NCI-H1436 treated with DMSO at 0.1 percent for 48 hours (cell line): ENCODE measurements around the gene MICALL2.

ENCODE experiments used
- DNase-seq: peaks from one replicate; lab custom pipeline; 2025; lab: John Stamatoyannopoulos, UW

Gene MICALL2

GRCh38 chr7:1433128-1433920 lies 25.9 kb downstream of the MICALL2 start:
- no peak for DNase-seq

DNA sequence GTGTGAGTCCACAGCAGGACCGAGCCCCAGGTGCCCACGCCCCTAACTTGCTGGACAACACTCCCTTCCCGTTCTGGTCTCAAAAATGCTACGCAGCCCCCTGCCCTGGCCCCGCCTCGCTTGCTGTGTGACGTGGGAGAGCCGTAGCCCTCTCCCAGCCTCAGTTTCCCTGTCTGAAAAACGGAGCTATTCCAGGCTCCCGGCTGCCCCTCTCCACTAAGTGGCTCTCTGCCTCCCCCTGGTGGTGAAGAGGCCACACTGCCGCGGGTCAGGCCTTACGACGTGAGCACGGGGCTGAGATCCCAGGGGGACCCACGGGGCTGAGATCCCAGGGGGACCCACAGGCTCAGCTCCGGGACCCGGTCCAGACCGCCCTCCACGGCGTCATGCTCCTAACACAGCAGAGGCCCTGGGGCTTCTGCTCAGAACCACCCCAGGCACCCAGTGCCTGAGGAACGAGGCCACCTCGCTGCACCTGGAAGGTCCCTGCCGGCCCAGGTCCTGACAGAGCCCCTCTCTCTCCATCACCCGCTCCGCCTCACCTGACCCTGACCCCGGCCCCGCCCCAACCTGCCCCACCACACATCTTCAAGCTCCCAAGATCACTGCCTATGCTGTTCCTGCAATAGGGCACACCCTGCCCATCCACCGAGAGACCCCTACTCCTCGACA lies 26.7 kb downstream of the MICALL2 start:
- DNase-seq: peak; percentile 39

GRCh38 chr7:1431634-1432380 lies 27.5 kb downstream of the MICALL2 start:
- DNase-seq: no peak

DNA sequence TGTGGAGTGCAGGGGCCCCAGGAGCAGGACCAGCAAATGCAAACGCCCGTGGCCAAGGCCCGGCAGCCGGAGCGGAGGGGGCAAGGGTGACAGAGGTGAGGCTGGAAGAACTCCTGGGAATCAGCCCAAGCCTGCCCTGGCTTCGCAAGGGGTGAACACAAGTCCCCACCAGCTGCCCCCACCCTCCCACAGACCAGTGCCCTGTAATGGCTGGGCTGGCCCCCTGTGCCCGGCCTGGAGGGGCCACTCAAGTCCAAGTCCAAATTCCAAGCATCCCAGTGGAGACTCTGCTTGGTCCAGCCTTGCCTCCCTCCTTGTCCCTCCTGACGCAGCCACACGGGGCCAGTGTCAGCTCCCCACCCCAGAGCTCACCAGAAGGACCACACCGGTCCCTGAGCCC lies 28.0 kb downstream of the MICALL2 start:
- DNase-seq: no peak

GRCh38 chr7:1430056-1430845 lies 29.0 kb downstream of the MICALL2 start:
- DNase-seq: no peak

- DNase-seq: no peak
Observed at GRCh38 chr7:1428941-1429501, 30.2 kb downstream of the MICALL2 start.

DNA sequence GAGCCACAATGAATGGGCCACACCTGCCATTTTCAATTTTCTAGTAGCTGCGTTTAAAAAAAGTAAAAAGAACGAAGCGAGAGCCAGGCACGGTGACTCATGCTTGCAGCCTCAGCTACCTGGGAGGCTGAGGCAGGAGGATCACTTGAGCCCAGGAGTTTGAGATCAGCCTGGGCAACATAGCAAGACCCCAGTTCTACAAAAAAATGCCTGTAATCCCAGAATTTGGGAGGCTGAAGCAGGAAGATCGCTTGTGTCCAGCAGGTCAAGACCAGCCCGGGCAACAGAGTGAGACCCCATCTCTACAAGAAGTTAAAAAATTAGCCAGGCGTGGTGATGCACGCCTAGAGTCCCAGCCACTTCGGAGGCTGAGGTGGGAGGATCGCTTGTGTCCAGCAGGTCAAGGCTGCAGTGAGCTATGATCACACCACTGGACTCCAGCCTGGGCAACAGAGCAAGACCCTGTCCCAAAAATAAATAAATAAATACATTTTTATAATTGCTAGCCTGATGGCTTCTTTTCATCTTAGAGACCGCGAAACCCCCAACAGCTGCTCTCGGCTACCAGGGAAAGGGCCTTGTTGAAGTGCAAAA lies 32.1 kb downstream of the MICALL2 start:
- DNase-seq: no peak

DNA sequence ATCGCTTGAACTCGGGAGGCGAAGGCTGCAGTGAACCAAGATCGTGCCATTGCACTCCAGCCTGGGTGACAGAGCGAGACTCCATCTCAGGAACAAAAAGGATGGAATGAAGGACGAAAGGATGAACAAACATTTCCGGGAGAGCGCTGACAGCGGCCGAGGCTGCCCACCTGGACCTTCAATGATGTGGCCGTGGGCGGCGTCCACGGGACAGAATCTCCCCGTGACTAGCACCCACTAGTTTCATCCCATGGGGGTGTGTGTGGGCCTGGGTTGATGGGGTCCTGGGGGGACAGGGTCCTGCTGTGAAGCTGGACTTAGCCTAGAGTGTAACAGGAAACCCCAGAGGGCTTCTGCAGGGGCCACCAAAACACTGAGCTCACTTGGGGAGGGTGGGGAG lies 32.8 kb downstream of the MICALL2 start:
- no peak for DNase-seq

GRCh38 chr7:1425292-1426136 lies 33.8 kb downstream of the MICALL2 start:
- DNase-seq: no peak

- no peak for DNase-seq
Observed at GRCh38 chr7:1424041-1424440, 35.2 kb downstream of the MICALL2 start.

- no peak for DNase-seq
Observed at GRCh38 chr7:1423264-1423811, 35.9 kb downstream of the MICALL2 start.

DNA sequence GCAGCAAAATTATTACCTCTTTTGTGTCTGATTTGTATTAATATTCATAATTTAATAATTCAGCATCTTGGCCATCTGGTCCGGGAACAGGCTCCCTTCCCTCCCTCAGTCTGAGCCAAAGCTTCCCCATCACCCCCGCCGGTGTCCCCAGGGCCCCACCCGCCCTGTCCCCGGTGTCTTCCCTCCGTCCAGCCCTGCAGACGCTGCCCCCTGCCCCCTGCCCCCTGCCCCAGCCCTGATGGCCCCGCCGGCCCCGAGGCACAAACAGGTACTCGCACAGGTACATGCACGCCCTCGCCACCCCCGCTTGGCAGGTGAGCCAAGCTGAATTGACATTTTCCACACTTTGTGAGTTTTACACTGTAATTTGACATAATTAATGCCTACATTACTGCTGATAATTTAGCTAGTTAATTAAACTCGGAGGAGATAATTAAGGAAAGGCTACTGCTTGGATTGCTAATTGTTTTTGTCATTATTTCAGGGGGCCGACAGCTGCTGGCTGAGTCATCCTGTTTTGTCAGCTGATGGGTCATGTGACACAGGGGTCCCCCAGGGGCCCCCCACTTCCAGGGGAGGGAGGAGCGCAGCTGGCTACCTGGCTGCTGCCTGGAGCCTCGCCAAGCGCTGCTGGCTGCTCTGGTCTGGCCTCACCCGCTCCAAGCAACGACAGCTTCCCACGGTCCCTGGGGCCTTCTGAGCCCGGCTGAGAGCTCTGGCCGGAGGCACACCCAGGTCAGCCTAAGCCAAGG lies 36.6 kb downstream of the MICALL2 start:
- DNase-seq: peak; percentile 91

DNA sequence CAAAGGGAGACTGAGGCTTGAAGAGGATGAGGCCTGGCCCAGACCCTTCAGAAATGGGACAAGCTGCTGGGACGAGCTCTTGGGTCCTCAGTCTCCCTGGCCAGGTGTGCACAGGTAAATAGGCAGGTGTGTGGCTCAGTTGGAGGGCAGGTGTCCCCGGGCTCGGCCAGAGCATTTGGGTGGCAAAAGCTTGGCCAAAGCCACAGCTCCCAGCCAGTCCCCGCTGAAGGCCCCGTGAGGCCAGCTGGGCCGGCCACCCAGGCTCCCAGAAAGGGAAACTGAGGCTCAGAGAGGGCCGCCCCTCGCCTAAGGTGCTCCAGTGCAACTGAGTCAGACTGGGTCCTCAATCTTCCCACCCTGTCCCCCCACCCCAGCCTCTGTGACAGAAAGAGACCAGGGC lies 37.3 kb downstream of the MICALL2 start:
- DNase-seq: no peak

GRCh38 chr7:1421020-1421790 lies 38.1 kb downstream of the MICALL2 start:
- DNase-seq: no peak

DNA sequence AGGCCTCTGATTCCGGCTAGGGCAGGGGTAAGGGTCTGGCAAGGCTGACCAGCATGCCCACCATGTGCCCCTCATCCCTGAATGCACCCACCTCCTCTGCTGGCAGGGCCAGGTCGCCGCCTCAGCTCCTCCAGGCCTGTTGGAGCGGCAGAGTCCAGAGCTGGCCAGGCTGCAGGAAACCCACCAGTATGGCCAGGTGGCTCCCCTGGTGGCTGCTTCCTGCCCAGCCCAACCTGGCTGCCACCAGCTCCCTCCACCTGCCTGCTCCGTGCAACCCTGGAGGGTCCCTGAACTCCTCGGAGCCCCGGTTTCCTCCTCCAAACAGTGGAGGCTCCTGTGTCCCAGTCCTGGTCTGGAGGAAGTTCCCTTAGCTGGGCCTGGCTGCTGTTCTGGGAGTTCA lies 39.6 kb downstream of the MICALL2 start:
- DNase-seq: no peak

DNA sequence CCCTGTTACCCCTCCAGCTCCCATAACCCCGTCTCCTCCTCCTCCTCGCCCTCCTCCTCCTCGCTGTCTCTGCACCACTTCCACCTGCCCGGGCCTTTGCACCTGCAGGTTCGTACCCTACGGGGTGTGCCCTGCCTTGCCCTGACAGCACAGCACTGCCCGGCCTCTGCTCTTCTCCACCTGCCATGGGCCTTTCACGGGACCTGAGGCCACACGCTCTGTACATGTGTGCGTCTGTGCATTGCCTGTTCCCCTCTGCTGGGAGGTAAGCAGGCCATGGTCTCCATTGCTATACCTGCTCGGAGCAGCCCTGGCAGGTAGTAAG lies 40.0 kb downstream of the MICALL2 start:
- DNase-seq: no peak

- peak; percentile 87 for DNase-seq
Observed at GRCh38 chr7:1418505-1419309, 40.6 kb downstream of the MICALL2 start.
